ENCODE results near the gene CCSER2.

DNA sequence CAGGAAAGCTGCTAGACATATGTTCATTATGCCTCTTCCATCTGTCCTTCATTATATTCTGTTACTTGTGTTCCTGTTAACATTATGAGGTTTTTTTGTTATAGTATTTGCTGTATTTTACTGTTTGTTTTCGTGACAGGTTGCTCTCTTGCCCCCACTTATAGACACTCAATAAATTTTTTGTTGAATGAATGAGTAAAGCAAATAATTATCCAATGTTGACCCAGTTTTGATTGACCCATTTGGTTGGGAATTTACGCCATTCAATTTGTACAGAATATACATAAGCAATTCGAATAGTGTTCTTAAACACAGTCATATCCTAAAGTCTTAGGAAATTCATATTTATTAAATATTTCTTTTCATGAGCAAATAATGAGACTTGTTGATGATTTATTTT lies 11.8 kb downstream of the CCSER2 start:
- TF ChIP-seq, protein P1, sequence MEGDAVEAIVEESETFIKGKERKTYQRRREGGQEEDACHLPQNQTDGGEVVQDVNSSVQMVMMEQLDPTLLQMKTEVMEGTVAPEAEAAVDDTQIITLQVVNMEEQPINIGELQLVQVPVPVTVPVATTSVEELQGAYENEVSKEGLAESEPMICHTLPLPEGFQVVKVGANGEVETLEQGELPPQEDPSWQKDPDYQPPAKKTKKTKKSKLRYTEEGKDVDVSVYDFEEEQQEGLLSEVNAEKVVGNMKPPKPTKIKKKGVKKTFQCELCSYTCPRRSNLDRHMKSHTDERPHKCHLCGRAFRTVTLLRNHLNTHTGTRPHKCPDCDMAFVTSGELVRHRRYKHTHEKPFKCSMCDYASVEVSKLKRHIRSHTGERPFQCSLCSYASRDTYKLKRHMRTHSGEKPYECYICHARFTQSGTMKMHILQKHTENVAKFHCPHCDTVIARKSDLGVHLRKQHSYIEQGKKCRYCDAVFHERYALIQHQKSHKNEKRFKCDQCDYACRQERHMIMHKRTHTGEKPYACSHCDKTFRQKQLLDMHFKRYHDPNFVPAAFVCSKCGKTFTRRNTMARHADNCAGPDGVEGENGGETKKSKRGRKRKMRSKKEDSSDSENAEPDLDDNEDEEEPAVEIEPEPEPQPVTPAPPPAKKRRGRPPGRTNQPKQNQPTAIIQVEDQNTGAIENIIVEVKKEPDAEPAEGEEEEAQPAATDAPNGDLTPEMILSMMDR (conservative IDR thresholded peaks at IDR 0.05), result no peak
- TF ChIP-seq EZH2 (IDR thresholded peaks at IDR 0.05; ENCODE audit: low read depth), result no peak
